Stimulated activated CD4-positive, alpha-beta T cell treated with anti-CD3 and anti-CD28 coated beads, Interleukin-4, amount 100 ng/mL, for 4 hours (primary cell): ENCODE measurements around the gene NMNAT3.

ENCODE experiments used
- DNase-seq, 2 experiments: peaks; one replicate each; pipeline ENCODE4 v3.0.0-alpha.2; 2020

NMNAT3 gene

GRCh38 chr3:139574026-139574947, 103.5 kb downstream of the NMNAT3 start:
- no peak for DNase-seq

GRCh38 chr3:139572847-139573672, 104.7 kb downstream of the NMNAT3 start:
- no peak for DNase-seq

GRCh38 chr3:139571711-139572110, 106.1 kb downstream of the NMNAT3 start:
- DNase-seq: no peak

GRCh38 chr3:139564294-139564861, 113.4 kb downstream of the NMNAT3 start:
- DNase-seq: no peak

GRCh38 chr3:139561959-139562676, 115.7 kb downstream of the NMNAT3 start:
- no peak for DNase-seq

GRCh38 chr3:139561255-139561817, 116.4 kb downstream of the NMNAT3 start:
- no peak for DNase-seq

- DNase-seq: no peak
These were observed 117.4 kb downstream of the NMNAT3 start for GRCh38 chr3:139560411-139560810.

- no peak for DNase-seq
These were observed 118.2 kb downstream of the NMNAT3 start for GRCh38 chr3:139559541-139559940.

- no peak for DNase-seq
These were observed 119.2 kb downstream of the NMNAT3 start for GRCh38 chr3:139558351-139559266.

- no peak for DNase-seq
These were observed 120.7 kb downstream of the NMNAT3 start for GRCh38 chr3:139557041-139557440.

GRCh38 chr3:139555249-139555648, 122.5 kb downstream of the NMNAT3 start:
- no peak for DNase-seq

- no peak for DNase-seq
These were observed 123.1 kb downstream of the NMNAT3 start for GRCh38 chr3:139554628-139555027.

- no peak for DNase-seq
These were observed 125.0 kb downstream of the NMNAT3 start for GRCh38 chr3:139552632-139553365.

GRCh38 chr3:139548801-139549200, 129.0 kb downstream of the NMNAT3 start:
- no peak for DNase-seq

GRCh38 chr3:139547666-139548065, 130.1 kb downstream of the NMNAT3 start:
- DNase-seq: no peak

- DNase-seq: no peak
These were observed 131.0 kb downstream of the NMNAT3 start for GRCh38 chr3:139546772-139547171.

GRCh38 chr3:139541532-139542288, 136.1 kb downstream of the NMNAT3 start:
- DNase-seq: no peak

- no peak for DNase-seq
These were observed 136.9 kb downstream of the NMNAT3 start for GRCh38 chr3:139540651-139541531.

- no peak for DNase-seq
These were observed 139.0 kb downstream of the NMNAT3 start for GRCh38 chr3:139538733-139539132.
